Measurements from ENCODE around the gene CHN2.

The CHN2 gene

DNA sequence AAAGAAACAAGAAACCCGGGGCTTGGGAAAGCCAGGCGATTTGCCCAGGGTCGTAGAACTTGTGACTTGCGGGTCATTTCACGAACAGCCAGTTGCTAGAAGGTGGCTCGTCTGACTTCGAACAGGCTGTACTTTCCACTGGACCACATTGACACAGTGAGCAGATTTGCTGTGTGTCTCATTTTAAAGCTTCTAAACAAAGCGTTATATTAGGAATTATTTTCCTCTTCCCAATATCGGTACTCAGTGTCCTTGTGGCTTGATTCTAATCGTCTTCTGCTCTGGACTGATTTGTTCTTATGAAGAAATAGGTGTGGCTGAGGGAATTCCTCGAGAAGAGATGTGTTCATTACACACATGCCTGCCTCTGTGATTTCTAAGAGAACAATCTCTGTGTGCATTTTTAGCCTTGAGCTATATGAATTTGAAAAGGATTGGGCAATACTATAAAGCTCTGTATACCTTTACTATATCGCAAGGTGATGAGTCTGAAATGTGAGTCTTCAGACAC lies 219.1 kb downstream of the CHN2 start:
- DNase-seq = no peak

DNA sequence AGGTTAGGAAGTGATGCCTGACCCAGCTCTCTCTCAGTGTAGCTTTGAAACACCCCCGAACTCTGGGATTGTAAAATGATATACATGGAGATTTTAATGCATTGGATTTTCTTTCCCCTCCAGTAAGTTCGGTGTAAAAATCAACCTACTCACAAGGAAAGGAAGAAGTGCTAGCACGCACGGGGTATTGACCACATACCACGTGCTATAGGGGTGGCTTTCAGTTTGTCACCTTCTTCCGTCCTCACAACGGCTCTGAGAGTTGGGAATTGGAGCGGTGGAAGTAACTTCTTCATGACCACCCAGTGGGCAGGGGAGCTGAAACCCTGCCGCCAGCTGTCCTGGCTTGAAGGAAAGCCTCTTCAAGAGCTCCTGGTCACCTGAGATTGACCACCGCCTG lies 219.6 kb downstream of the CHN2 start:
- no peak for DNase-seq

DNA sequence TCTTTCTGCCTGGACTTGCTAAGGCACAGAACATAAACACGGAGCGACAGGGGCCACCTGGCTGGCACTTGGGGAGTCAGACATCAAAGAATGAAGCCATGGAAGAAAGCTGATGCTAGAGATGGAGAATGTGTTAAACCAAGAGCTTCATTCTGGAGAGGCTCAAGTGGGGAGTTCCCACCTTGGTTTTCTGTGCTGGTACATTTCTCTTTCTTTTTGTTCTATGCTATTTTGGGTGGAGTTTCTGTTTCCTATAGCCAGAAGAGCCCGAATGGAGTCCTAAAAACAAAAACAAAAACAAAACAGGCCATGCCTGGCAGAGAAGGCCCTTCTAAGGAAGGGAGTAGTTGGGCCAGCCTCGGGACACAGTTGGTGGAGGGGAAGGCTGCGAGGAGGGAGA lies 220.6 kb downstream of the CHN2 start:
- DNase-seq = no peak

DNA sequence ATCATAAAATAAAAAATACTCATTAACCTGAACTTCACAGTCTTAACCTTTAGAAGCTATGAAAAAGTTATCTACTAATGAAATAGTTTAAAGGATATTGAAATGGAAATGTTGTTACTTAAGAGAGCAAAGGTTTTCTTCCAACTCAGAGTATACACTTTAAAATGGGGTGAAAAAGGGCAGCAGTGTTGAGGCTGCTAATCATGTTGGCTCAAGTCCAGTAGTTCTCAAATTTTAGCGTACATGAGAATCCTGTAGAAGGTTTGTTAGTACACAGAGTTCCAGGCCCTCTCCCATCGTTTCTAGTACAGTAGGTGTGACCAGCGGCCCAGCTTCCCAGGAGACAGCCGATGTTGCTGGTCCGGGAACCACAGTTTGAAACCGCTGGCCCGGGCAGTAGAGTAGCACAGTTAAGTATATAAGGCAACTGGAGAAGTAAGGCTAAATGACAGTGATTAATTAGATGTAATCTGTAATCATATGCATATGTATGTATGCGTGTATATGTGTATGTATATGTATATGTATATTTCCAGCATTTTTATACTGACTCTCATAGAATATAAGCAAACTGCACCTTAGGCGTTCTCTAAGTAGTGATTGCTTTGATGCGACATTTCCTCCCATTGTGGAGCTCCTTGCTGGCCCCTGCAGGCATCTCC lies 221.8 kb downstream of the CHN2 start:
- no peak for DNase-seq

DNA sequence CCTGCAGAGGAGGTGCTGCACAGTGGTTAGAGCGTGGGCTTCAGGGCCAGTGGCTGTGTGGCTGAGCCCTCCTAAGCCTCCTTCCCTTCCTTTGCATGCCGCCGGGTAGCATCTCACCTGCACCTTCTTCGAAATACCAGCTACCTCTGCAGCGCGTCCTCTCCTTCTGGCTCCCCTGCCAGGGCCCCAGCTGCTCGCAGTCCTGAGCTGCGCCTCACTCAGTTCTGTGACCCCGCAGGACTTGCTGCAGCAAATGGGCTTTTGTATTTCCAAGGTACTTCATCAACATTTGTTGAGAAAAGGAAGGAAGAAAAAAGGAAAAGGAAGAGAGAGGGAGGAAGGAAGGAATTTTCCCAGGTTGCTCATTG lies 222.3 kb downstream of the CHN2 start:
- DNase-seq = no peak

DNA sequence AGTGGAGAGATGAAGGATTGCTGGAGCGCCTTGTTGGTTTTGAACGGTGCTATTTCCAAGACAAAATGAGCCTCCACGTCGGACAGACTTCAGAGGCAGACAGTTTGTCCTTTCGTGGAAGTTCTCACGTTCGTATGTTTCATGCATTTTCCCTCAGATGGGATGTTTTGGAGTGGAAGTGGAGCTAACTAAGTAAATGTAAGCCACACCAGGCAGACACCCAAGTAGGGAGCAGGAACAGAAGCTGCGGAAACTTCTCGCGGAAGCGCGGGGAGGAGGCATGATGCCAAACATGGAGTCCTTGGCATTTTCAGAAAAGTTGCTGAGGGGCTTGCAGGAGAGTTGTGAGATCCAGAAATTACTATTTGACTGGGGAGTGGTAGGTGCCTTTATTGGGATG lies 223.5 kb downstream of the CHN2 start:
- no peak for DNase-seq

DNA sequence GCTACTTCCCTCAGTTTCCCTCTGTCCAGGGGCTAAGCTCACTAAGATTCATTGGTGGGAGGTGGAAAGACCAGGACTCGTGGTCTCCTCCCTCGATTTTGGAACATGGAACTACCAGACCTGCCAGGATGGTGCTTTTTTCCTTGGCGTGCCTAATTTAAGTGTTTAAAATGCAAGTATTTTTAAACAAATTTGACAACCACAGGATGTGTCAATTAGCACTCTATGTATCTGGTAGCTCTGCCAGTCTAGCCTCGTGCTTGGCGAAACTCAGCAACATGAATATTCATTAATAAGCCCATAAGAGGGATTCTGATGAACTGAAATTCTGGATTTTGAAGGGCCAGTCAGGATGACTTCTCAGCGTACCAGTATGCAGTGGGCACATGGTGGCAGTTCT lies 224.1 kb downstream of the CHN2 start:
- DNase-seq = no peak

DNA sequence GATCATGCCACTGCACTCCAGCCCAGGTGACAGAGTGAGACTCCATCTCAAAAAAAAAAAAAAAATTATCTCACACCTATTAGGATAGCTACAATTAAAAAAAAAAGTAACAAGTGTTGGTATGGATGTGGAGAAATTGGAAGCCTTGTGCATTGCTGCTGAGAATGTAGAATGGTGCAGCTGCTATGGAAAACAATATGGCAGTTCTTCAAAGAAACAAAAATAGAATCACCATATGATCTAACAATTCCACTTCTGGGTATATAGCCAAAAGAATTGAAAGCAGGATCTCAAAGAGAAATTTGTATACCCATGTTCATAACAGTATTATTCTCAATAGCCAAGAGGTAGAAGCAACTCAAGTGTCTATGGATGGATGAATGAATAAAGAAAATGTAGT lies 225.4 kb downstream of the CHN2 start:
- no peak for DNase-seq

DNA sequence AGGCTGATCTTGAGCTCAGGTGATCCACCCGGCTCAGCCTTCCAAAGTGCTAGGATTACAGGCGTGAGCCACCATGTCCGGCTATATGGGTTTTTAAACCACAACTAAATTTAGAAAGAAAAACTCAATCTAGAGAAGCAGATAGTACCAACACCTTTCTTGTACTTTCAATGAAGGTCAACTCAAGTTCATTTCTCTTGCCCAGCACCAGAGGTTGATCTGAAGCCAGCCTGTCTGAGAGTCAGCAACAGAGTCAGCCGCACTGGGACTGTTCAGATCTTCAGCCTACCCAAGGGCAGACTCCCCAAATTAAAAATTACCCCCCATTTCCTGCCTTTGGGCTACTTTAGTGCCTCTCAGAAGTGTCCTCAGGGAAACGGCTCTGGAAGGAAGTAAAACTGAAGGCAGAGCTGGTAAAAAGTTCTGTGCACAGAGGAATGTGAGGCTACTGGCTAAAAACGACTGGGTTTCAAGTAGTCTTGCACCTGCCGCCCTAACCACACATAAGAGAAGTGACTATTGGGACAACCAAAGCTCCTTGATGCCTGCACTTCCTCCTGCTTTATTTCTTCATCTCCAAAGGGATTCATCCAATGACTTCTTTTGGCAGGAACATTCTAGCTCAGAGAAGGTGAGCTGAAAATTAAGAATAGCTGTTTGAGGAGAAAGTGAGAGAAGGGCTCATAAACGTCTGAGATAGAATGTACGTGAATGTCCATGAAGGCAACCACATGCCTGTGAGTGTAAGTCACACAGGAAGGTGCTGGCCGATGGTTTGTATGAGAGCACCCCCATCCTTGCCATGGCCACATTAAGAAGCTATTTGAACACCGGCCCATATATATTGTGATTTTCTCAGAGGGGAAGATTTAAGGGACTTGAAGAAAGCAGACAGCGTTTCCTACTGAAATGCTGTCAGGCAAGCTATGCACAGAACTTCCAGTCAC lies 226.7 kb downstream of the CHN2 start:
- no peak for DNase-seq

DNA sequence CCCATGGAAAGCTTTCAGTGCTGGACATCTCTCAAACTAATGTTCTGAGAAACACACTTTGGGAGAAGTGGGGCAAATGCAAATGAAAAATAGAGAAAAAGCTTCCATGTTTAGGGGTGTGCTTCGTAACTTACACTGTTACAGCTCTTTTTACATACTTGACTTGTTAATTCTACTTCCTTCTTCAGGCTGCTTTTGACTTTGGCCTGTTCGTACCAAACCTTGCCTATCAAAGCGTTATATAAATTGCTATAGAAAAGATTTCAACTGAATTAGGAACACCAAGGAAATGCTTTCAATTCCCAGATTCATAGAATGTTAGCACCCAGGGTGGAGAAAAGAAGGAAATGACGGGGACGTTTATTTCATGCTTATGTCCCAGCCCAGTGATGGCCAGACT lies 228.3 kb downstream of the CHN2 start:
- no peak for DNase-seq

DNA sequence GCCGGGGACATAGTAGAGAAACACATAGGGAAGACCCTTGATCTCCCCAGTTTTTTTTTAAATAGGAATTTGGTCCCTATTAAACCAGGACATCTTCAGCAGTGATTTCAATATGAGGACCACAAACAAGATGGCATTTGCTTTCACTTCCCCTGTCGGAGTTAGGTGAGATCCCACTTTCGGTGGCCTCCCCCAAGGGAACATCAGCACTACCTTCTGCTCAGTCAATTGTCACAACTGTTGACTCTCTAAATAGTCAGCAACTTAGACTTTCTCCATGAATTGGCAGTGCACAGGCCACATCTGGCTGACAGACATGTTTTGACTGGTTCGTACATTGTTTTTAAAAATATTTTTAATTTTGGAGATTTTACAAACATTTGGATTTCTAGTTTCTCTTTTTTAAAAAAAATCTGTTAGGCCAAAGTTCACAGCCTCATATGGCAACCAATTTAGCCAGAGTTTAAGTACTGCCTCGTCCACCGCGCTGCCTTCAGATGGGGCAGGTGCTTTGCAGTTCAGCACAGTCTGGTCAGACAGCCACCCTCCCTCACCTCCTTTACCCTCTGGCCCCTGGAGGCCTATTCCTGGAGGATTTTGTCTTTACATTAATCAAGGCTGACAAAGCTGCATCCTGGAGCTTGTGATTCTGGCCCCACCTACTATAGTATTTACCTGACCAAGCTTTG lies 229.9 kb downstream of the CHN2 start:
- no peak for DNase-seq

DNA sequence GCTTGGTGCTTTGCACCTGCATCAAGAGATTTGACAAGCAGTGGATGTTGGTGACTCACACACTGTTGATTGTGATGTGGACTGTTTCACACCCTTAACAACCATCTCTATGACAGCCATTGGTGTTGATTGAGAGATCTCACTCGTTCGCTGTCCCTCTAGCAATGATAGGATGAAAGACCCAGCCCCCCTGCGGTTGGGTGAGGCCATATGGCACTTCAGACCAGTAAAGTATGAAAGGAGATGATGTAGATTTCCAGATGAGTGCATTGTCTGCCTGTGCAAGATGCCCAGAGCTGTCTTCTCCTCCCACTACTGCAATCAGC lies 230.4 kb downstream of the CHN2 start:
- DNase-seq = no peak

DNA sequence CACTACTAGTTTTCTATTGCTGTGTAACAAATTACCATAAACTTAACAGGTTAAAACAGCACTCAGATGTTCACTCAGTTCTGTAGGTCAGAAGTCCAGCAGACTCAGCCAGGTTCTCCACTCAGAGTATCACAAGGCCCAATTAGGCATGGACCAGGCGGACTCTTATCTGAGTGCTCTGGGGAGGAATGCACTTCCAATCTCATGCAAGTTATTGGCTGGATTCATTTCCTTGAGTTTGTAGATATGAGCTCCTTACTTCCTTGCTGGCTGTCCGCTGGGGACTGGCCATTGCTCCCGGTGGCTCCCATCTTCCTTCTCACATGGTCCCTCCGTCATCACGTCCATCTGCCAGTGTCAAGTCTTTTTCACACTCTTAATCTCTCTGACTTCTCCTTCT lies 232.0 kb downstream of the CHN2 start:
- no peak for DNase-seq

DNA sequence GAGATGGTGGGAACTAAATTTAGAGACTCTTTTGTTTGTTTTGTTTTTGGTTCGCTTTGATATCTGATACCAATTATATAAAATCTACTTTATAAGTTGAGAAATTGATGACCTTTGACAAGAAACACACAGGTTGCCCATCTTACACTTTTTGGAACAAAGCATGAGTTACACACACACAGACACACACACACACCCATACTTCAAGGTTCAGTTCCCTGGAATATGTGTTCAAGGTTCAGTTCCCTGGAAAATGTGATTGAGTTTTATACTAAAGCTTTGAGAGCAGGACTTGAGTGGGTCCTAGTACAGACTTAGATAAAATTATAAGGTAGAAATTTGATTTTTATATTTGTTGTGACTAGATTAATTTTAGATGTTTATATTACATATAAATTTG lies 234.8 kb downstream of the CHN2 start:
- no peak for DNase-seq

DNA sequence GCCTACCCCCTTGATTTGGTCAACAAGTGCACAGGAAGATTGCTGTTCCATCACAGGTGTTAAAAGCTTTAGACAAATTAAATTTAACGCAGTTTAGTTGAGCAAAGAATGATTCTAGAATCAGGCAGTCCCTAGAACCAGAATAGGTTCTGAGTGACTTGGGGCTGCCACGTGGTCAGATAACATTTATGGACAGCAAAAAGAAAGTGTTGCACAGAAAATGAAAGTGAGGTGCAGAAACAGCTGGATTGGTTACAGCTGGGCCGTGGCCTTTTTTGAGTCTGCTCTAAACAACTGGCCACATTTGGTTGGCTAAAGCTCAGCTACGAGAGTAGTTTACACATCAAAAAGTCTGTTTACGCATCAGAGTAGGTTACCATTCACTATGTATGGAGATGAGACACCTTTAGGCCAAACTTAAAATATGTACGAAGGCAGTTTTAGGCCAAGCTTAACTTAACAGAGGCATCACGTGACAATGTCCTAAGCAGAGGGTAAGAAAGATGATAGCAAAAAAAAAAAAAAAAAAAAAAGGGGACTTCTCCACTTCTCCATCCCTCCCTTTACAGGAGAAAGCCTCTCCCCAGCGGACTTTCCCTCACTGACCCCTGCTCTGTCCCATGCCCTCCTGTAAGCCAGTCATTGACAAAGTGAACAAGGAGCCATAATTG lies 235.8 kb downstream of the CHN2 start:
- no peak for DNase-seq

DNA sequence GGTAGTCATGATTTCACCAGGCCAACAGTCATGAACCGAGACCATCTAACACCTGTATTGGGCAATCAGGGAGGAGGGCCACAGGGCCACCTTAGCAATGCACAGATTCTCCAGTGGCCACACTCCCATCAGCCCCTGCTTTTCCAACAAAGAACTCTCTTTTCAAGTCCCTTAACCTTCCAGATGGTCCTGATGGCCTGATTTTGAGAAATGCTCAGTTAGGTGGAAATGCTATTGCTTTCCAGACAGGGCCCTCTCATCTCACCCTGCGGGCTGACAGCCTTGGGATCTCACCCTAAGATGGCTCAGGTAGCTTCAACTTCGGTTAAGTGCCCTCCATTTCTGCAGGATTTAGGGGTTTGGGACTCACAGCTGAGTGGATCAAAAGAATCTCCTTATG lies 237.1 kb downstream of the CHN2 start:
- no peak for DNase-seq

DNA sequence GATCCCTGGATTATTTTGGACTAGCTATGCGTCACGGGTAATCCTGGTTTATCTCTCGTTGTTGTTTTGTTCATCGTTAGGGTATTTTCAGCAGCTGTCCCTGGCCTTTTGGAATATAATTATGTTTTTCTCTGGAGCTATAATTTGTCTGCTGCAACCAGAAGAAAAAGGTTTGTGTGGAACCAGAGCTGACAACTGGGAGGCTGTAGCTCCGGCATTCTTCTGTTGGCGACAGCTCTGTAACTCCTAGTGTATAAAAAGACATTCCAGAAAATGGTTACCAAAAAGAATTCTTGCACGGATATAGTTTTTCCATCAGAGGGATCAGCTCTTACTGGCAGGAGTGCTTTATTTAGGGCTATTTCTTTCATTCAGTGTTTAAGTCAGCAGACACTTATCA lies 238.1 kb downstream of the CHN2 start:
- no peak for DNase-seq

DNA sequence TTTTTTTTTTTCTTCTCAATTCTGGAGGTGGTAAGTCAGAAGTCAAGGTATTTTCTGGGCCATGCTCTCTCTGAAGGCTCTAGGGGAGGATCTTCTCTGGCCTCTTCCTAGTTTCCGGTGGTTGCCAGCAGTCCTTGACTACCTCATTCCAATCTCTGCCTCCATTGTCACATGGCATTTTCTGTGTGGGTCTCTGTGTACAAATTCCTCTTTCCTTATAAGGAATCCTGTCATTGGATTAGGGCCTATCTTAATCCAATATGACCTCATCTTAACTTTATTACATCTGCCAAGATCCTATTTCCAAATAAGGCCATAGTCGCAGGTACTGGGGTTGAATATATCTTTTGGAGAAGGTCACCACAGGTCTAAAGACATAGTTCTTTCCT lies 239.8 kb downstream of the CHN2 start:
- DNase-seq = no peak

DNA sequence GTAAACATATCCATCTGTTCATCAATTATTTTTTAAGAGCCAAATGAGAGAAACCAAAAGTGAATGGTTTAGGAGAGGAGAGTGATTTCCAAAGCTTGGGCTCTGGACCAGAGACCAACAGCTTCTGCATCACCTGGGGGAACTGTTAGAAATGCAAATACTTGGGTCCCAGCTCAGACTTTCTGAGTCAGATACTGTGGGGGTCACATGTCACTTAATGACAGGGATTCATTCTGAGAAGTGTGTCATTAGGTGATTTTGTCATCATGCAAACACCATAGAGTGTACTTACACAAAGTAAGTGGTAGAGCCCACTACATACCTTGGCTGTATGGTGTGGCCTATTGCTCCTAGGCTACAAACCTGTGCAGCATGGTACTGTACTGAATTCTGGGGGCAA lies 240.6 kb downstream of the CHN2 start:
- DNase-seq = no peak

DNA sequence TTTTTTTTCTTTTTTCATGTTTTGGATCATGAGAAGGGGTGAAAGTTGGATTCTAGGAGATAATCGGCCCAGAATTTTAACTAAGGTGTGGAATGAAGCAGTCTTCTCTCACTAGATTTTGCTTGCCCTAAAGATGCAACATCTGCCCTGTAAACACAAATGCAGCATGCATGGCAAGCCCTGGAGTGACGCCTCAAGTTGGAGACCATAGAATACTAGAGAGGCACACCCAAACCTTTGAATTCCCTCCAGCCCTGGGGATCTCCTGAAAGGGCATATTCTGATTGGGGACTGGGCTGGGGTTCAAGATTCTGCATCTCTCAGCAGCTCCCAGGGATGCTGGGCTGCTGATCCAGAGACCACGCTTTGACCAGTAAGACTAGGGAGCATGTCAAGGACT lies 241.3 kb downstream of the CHN2 start:
- DNase-seq = no peak

DNA sequence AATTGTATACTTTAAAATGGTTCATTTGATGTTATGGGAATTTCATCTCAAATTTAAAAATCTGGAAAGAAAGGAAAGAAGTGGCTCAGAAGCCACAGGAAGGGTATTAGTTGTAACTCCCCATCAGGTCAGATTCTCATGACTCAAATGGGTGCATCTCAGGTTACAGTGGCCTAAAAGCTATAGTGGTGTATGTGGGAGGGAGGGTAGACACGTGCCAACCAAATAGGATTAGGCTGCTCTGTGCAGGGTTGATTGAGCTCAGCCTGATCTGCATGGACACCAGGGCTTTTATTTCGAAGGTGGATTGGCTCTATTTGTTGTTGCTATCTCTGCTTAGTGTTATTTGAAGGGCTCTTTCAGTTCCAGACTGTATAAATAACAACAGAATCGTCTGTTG lies 247.6 kb downstream of the CHN2 start:
- no peak for DNase-seq

DNA sequence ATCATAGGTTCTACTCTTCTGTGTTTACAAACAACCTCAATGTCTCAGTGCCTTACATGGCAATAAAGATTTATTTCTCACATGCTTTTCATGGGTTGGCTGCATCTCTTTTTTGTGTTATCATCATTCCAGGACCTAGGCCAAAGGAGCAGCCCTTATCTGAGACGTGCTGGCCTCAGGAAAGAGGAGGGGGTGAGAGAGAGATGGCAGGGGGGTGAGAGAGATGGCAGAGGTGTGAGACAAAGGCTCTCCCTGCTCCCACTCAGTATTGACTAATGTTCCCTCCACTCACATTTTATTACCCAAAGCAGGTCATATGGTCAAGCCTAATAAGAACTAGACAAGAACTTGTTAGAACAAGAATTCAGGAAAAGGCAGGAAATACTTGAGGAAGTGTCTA lies 249.0 kb downstream of the CHN2 start:
- no peak for DNase-seq

DNA sequence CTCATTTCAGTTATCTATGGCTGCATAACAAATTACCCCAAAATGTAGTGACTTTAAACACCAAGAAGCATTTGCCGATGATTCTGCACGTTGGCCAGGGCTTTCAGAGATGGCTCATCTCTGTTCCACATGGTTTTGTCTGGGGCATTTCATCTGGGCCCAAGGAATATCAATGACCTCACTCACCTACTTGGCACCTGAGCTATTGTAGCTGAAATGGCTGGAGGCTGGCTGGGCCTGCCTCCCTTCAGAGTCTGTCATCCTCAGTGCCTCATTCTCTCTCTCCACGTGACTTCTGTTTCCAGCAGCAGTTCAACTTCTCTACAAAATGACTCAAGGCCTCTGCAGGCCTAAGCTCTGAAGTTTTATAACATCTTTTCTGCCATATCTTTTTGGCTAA lies 249.7 kb downstream of the CHN2 start:
- DNase-seq = no peak

DNA sequence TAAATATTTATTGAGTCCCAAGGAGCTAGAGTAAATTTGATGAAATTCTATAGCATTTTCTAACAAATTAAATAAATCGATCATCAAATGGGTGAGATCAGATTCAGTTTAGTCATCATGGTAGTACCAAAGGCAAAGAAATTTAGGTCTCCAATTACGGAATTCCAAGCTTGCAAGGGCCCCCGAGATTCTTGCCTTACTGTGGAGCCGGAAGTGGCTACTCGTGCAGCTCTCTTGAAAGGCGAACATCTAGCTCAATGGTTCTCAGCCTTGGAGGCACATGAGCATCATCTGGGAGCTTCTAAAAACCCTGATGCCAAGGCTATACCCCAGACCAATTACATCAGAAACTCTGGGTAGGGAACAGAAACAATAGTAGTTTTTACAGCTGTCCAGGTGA lies 251.2 kb downstream of the CHN2 start:
- no peak for DNase-seq
